ENCODE measurements around the gene CNOT4.

CNOT4 gene

GRCh38 chr7:135361788-135362187 is 148.1 kb downstream of the CNOT4 start:
- Histone ChIP-seq H4K20me1 (ENCODE audit: insufficient read depth) (no peaks in the 10 kb centered on the region), H3K9ac (no peak overlapping the region), H3K4me3 (IDR thresholded peaks at IDR 0.05; ENCODE audit: insufficient read depth, low read depth, low read length) (no peak overlapping the region), H3K4me2 (no peak overlapping the region), H3K27ac (no peak overlapping the region), H3K27me3 (ENCODE audit: insufficient read depth, low read depth) (no peaks in the 10 kb centered on the region), H3K4me1 (ENCODE audit: low read depth, poor library complexity, severe bottlenecking) (no peaks in the 10 kb centered on the region), H3K79me2 (ENCODE audit: insufficient read depth, low read depth) (no peaks in the 10 kb centered on the region), H3K36me3 (ENCODE audit: insufficient read depth) (no peaks in the 10 kb centered on the region), H2AFZ (ENCODE audit: low read depth) (no peak overlapping the region)
- no peak for TF ChIP-seq CTCF (conservative IDR thresholded peaks at IDR 0.05; ENCODE audit: low read depth, low read length)

GRCh38 chr7:135359615-135360014 is 150.3 kb downstream of the CNOT4 start:
- Histone ChIP-seq H3K79me2 (ENCODE audit: insufficient read depth, low read depth) (no peaks in the 10 kb centered on the region), H3K27me3 (ENCODE audit: insufficient read depth, low read depth) (no peaks in the 10 kb centered on the region), H3K36me3 (ENCODE audit: insufficient read depth) (no peaks in the 10 kb centered on the region), H3K9ac (no peak overlapping the region), H4K20me1 (ENCODE audit: insufficient read depth) (no peaks in the 10 kb centered on the region), H3K27ac (no peak overlapping the region), H2AFZ (ENCODE audit: low read depth) (no peak overlapping the region), H3K4me2 (no peak overlapping the region), H3K4me1 (ENCODE audit: low read depth, poor library complexity, severe bottlenecking) (no peaks in the 10 kb centered on the region), H3K4me3 (IDR thresholded peaks at IDR 0.05; ENCODE audit: insufficient read depth, low read depth, low read length) (no peak overlapping the region)
- no peak for TF ChIP-seq CTCF (conservative IDR thresholded peaks at IDR 0.05; ENCODE audit: low read depth, low read length)

GRCh38 chr7:135355377-135356048 is 154.4 kb downstream of the CNOT4 start:
- Histone ChIP-seq H3K4me3 (IDR thresholded peaks at IDR 0.05; ENCODE audit: insufficient read depth, low read depth, low read length) (no peak overlapping the region), H3K36me3 (ENCODE audit: insufficient read depth) (no peaks in the 10 kb centered on the region), H3K4me2 (no peak overlapping the region), H3K27ac (no peak overlapping the region), H3K4me1 (ENCODE audit: low read depth, poor library complexity, severe bottlenecking) (no peaks in the 10 kb centered on the region), H4K20me1 (ENCODE audit: insufficient read depth) (no peaks in the 10 kb centered on the region), H3K9ac (no peak overlapping the region), H2AFZ (ENCODE audit: low read depth) (no peak overlapping the region), H3K27me3 (ENCODE audit: insufficient read depth, low read depth) (no peaks in the 10 kb centered on the region), H3K79me2 (ENCODE audit: insufficient read depth, low read depth) (no peaks in the 10 kb centered on the region)
- TF ChIP-seq CTCF (conservative IDR thresholded peaks at IDR 0.05; ENCODE audit: low read depth, low read length) = no peak

- no peaks in the 10 kb centered on the region for H3K36me3 ChIP-seq (ENCODE audit: insufficient read depth)
Measured at GRCh38 chr7:135353832-135354231, 156.1 kb downstream of the CNOT4 start.

More at GRCh38 chr7:135353832-135354231, 156.1 kb downstream of the CNOT4 start:
- H3K4me3 ChIP-seq (IDR thresholded peaks at IDR 0.05; ENCODE audit: insufficient read depth, low read depth, low read length) = no peak overlapping the region
- no peak overlapping the region for H3K4me2 ChIP-seq
- H2AFZ ChIP-seq (ENCODE audit: low read depth) = no peak overlapping the region
- no peak overlapping the region for H3K9ac ChIP-seq
- no peak for TF ChIP-seq CTCF (conservative IDR thresholded peaks at IDR 0.05; ENCODE audit: low read depth, low read length)
- H3K79me2 ChIP-seq (ENCODE audit: insufficient read depth, low read depth) = no peaks in the 10 kb centered on the region
- no peaks in the 10 kb centered on the region for H3K27me3 ChIP-seq (ENCODE audit: insufficient read depth, low read depth)
- no peaks in the 10 kb centered on the region for H3K4me1 ChIP-seq (ENCODE audit: low read depth, poor library complexity, severe bottlenecking)
- no peaks in the 10 kb centered on the region for H4K20me1 ChIP-seq (ENCODE audit: insufficient read depth)
- no peak overlapping the region for H3K27ac ChIP-seq
